GM13976 (cell line): ENCODE results near the gene PALS2.

Experiments used
- DNase-seq: peaks from one replicate; pipeline ENCODE4 v3.0.0; 2012; ENCODE audit warnings: low spot score
- in situ Hi-C: fragments of 300-500 bp; cut with MboI; formaldehyde crosslinking; loops from one replicate; pipeline ENCODE4 v1.12.0; 2022; ENCODE audit warnings: low sequenced_read_pairs, mixed read lengths, inconsistent platforms; ENCODE audit not compliant: unreplicated experiment
- TF ChIP-seq, protein P1 (sequence below): IDR thresholded peaks from 2 replicates; pipeline ENCODE4 v1.5.1; 2012; ENCODE audit warnings: borderline replicate concordance, mild to moderate bottlenecking; ENCODE audit not compliant: insufficient read depth; ENCODE audit errors: extremely low read depth, missing control alignments, control extremely low read depth

Gene PALS2

DNA sequence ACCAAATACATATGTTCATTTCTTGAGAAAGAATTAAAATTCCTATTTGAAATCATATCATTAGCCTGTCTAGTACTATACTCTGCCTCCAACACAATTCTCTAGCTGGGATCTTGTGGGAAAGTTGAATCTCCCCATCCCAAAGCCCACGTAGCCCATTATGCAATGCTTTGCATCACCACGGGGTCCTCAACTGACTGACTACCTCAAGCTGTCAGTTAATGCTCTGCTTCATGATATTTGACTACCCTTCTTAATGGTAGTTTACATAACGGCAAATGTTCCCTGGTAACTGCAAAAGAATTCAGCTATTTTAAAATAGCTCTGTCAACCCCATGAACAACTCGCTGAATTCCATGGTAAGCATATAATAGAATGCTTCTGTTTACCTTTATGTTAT, 23.3 kb upstream of the PALS2 start:
- TF ChIP-seq, protein P1, sequence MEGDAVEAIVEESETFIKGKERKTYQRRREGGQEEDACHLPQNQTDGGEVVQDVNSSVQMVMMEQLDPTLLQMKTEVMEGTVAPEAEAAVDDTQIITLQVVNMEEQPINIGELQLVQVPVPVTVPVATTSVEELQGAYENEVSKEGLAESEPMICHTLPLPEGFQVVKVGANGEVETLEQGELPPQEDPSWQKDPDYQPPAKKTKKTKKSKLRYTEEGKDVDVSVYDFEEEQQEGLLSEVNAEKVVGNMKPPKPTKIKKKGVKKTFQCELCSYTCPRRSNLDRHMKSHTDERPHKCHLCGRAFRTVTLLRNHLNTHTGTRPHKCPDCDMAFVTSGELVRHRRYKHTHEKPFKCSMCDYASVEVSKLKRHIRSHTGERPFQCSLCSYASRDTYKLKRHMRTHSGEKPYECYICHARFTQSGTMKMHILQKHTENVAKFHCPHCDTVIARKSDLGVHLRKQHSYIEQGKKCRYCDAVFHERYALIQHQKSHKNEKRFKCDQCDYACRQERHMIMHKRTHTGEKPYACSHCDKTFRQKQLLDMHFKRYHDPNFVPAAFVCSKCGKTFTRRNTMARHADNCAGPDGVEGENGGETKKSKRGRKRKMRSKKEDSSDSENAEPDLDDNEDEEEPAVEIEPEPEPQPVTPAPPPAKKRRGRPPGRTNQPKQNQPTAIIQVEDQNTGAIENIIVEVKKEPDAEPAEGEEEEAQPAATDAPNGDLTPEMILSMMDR: no peak
- in situ Hi-C loops: no loop called here
- DNase-seq: no peak

DNA sequence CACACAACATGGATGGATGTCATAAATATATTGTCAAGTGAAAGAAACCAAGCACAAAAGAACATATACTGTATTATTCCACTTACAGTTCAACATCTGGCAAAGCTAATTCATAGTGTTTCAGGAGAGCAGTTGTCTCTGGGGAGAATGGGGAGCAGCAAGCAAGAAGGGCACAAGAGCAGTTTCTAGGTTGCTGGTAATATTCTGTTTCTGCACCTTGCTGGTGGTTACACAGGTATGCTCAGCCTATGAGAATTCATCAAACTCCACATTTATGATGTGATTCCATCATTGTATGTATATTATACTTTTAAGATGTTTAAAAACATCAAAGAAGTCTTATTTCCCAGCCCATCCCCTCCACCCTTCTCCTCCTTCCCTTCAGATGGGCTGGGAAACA, 18.1 kb upstream of the PALS2 start:
- TF ChIP-seq, protein P1: no peak
- no peak for DNase-seq
- in situ Hi-C loops: no loop called here

DNA sequence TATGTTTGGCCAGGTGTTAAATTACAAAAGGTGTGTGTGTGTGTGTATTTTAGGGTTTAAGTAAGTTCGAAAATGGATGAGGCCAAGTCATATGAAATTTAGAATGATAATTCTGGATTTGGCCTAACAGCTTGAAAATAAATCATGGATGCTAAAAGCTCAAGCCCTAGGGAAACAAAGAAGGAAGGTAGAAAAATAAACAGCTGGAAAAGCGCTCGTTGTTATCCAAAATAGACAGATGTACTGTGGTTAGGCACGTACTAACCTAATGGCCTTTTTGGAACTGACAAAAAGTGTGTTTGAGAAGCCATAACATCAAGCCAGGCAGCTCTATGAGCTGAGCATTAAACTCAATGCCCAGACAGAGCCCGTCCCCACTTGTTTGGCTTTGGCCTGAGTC, 17.5 kb upstream of the PALS2 start:
- in situ Hi-C loops: no loop called here
- DNase-seq: no peak
- TF ChIP-seq, protein P1: no peak

DNA sequence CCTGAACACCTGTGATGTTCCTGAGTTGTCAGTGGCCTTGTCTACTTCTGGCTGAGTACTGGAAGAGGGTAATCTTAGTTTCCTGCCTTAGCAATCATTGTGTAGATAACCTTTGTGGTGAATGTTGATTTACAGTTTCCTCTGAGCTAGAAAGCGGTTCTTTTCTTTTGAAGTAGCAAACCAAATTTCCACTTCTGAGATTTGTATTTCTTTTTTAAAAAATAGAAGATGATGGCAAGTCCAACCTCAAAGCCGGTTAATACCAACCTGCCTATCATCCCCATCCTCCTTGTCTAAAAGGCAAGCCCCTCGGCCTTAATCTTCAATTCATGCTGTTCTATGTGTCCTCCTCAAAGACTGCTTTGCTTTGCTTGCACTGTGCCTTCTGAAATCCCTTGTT, 12.5 kb upstream of the PALS2 start:
- in situ Hi-C loops: no loop called here
- TF ChIP-seq, protein P1: no peak
- no peak for DNase-seq

DNA sequence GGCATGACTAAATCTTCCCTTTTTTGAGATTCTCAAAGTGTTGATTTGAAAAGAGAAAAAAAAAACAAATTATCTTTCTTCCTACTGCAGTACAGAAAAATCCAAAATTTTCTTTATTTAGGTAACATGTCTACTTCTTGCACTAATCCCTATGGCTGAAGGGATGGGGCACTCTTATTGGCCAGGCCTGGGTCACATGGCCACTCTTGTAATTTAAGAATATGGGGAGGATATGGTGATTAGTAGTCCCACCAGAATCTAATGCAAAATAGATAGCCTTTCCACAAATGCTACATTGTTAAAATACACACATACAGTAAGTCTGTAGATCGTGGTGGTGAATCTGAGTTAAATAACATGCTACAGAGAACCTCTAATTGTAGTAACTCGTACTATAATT, 7.0 kb upstream of the PALS2 start:
- DNase-seq: no peak

DNA sequence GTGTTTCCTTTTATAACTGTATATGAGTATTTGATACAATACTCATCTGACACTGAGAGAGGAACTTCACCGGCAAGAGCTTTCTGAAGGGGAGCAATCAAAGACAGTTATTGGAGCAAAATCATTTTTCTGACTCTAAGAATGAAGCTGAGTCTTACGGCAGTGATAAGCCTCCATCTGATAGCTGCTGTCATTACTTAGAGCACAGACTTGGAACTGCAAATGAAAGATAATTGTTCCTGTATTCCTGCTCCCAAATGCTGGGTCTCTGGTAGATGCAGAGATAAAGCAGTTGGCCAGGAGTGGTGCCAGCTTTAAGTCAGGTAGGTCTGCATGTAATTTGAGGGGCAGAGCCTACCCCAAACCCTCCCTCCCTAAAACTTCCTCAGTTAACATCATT, 2.3 kb upstream of the PALS2 start:
- in situ Hi-C loops: loop anchor here (10.0 kb wide), 1 partner anchor 156 kb away; no protein-coding TSS in a partner anchor
- no peak for DNase-seq
- TF ChIP-seq, protein P1: no peak

More for the DNA sequence above, 7.0 kb upstream of the PALS2 start:
- TF ChIP-seq, protein P1: no peak
- in situ Hi-C loops: no loop called here

DNA sequence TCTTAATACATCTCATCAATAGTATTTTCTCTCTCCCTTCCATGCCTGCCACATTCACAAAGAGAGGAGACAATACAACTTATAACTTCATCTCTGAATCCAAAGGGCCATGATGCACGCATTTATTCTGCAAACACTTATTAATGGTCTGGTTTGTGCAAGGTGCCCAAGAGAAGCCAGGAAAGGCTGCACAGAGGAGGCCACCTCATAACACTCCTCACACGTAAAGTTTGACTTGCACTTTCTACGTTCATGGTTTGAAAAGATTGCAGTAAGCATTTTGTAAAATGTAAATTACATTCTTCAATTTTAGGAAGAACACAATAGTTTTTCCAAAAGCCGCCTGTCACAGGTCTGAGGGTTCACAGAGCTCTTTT, 1.2 kb upstream of the PALS2 start:
- no peak for DNase-seq
- TF ChIP-seq, protein P1: no peak
- in situ Hi-C loops: loop anchor here (10.0 kb wide), 1 partner anchor 157 kb away; no protein-coding TSS in a partner anchor
